Tibial nerve (tissue), 4 donors: ENCODE results near the gene MAPK9. TPM values are rescaled to one million over a fixed set of nuclear protein-coding genes. Genes with fewer than 3 reads are reported as not detected.
"Not testable (repeated sequence)": the region's sequence is repeated elsewhere in the genome, so short reads cannot be mapped to it uniquely, and the experiment has no call there.

ENCODE experiments used
- DNase-seq, 2 donors: peaks; one replicate each; pipeline ENCODE4 v3.0.0-alpha.2; 2019; ENCODE audit warnings: low spot score in 2 of 2
- H3K27ac ChIP-seq, 4 donors: fragments of 200-600 bp; sonication (generic) in 3 of 4; one replicate each; pipeline ENCODE4 v1.5.1; 2017 to 2019; ENCODE audit warnings: mild to moderate bottlenecking in 1 of 4
- H3K27me3 ChIP-seq, 2 donors: fragments of 200-600 bp; sonication (generic) in 1 of 2; one replicate each; pipeline versions ENCODE4 v1.5.1 to v1.6.0; 2017 to 2019
- H3K36me3 ChIP-seq, 3 donors: fragments of 200-600 bp; sonication (generic); one replicate each; pipeline ENCODE4 v1.5.1; 2018 to 2019
- H3K4me1 ChIP-seq, 4 donors: fragments of 200-600 bp; sonication (generic) in 3 of 4; one replicate each; pipeline ENCODE4 v1.5.1; 2017 to 2019
- H3K4me3 ChIP-seq, 4 donors: fragments of 200-600 bp; sonication (generic) in 3 of 4; one replicate each; pipeline ENCODE4 v1.5.1; 2017 to 2019; ENCODE audit warnings: mild to moderate bottlenecking in 1 of 4, moderate library complexity in 1 of 4
- H3K9me3 ChIP-seq, 4 donors: fragments of 200-600 bp; sonication (generic) in 3 of 4; one replicate each; pipeline ENCODE4 v1.5.1; 2017 to 2019
- CTCF ChIP-seq, 5 experiments: fragments of 200-600 bp in 3 of 5; fragments of 450-650 bp in 2 of 5; sonication (generic) in 3 of 5; IDR thresholded peaks; one replicate each; pipeline ENCODE4 v1.5.1; 2016 to 2019; ENCODE audit warnings: antibody characterized with exemption in 5 of 5, mild to moderate bottlenecking in 3 of 5, moderate library complexity in 2 of 5
- EP300 ChIP-seq, 2 donors: sonication (generic); formaldehyde crosslinking; IDR thresholded peaks; one replicate each; pipeline ENCODE4 v1.6.1; 2017; ENCODE audit warnings: antibody characterized with exemption in 2 of 2, mild to moderate bottlenecking in 1 of 2
- POLR2A ChIP-seq, 2 donors: fragments of 450-650 bp; IDR thresholded peaks; one replicate each; pipeline ENCODE4 v1.6.1; 2017; ENCODE audit warnings: antibody characterized with exemption in 2 of 2, mild to moderate bottlenecking in 2 of 2, moderate library complexity in 2 of 2
- WGBS, 2 donors: methylation state at CpG; one replicate each; pipeline ENCODE4 v1.1.5; 2018; 5-methylcytosine and 5-hydroxymethylcytosine counted together
- total RNA-seq, 4 donors: library from RNA; depleted of rRNA; stranded (reverse); fragments of >200 nt; gene quantifications; one replicate each; pipeline ENCODE4 v1.1.0, GENCODE V29; 2016

MAPK9 gene
- total RNA-seq, 4 donors from 2014 or later, result 21.2 to 31.2 (median 27.5) TPM

- Histone ChIP-seq H3K27me3 (peaks cover 0 to 3% of the 10 kb centered on the region in 2 donors), H3K36me3 (no peaks in the 10 kb centered on the region), H3K4me1 (peaks cover 0 to 7% (median 2%) of the 10 kb centered on the region in 4 donors), H3K4me3 (no peak overlapping the region), H3K9me3 (peaks cover 0 to 39% (median 8%) of the 10 kb centered on the region in 4 donors), H3K27ac (no peak overlapping the region)
- TF ChIP-seq EP300 (IDR thresholded peaks at IDR 0.05) (no peak), POLR2A (IDR thresholded peaks at IDR 0.05) (no peak), CTCF (IDR thresholded peaks at IDR 0.05) (no peak)
- DNase-seq, result no peak
- 6 to 13% methylated on average over 4 of the region's 4 CpGs for WGBS, 2 donors
These were observed 78.7 kb downstream of the MAPK9 start for GRCh38 chr5:180213256-180213600.

- H3K27ac ChIP-seq, result no peak overlapping the region
- H3K36me3 ChIP-seq, result no peaks in the 10 kb centered on the region
- no peak for DNase-seq
- peaks cover 0 to 33% (median 5%) of the 10 kb centered on the region in 4 donors for H3K9me3 ChIP-seq
- H3K4me3 ChIP-seq, result no peak overlapping the region
- H3K27me3 ChIP-seq, result peaks cover 0 to 10% of the 10 kb centered on the region in 2 donors
- WGBS, 2 donors, result 44 to 69% methylated on average over 13 to 19 of the region's 19 CpGs
- TF ChIP-seq CTCF (IDR thresholded peaks at IDR 0.05) (no peak), EP300 (IDR thresholded peaks at IDR 0.05) (no peak), POLR2A (IDR thresholded peaks at IDR 0.05) (no peak)
- peaks cover 0 to 12% (median 3%) of the 10 kb centered on the region in 4 donors for H3K4me1 ChIP-seq
These were observed 79.3 kb downstream of the MAPK9 start for GRCh38 chr5:180212363-180213255.

GRCh38 chr5:180211761-180212035 is 80.2 kb downstream of the MAPK9 start:
- H3K4me3 ChIP-seq, result no peak overlapping the region
- peaks cover 0 to 12% (median 3%) of the 10 kb centered on the region in 4 donors for H3K4me1 ChIP-seq
- no peak for DNase-seq
- H3K27me3 ChIP-seq, result peaks cover 0 to 12% of the 10 kb centered on the region in 2 donors
- no peaks in the 10 kb centered on the region for H3K36me3 ChIP-seq
- WGBS, 2 donors, result 75 to 82% methylated on average over 4 of the region's 4 CpGs
- TF ChIP-seq EP300 (IDR thresholded peaks at IDR 0.05) (no peak), POLR2A (IDR thresholded peaks at IDR 0.05) (no peak), CTCF (IDR thresholded peaks at IDR 0.05) (no peak)
- H3K9me3 ChIP-seq, result peaks cover 0 to 24% (median under 1%) of the 10 kb centered on the region in 4 donors
- no peak overlapping the region for H3K27ac ChIP-seq

GRCh38 chr5:180210961-180211760 is 80.7 kb downstream of the MAPK9 start:
- Histone ChIP-seq H3K4me3 (no peak overlapping the region), H3K36me3 (no peaks in the 10 kb centered on the region), H3K9me3 (peaks cover 0 to 19% (median 0%) of the 10 kb centered on the region in 4 donors), H3K27me3 (peaks cover 0 to 12% of the 10 kb centered on the region in 2 donors), H3K4me1 (peaks cover 0 to 12% (median 3%) of the 10 kb centered on the region in 4 donors), H3K27ac (no peak overlapping the region)
- DNase-seq, result no peak
- whole genome bisulfite sequencing, 2 donors, result 86 to 88% methylated on average over 16 of the region's 16 CpGs
- TF ChIP-seq POLR2A (IDR thresholded peaks at IDR 0.05) (no peak), EP300 (IDR thresholded peaks at IDR 0.05) (no peak), CTCF (IDR thresholded peaks at IDR 0.05) (no peak)

- not testable (repeated sequence) for H3K36me3 ChIP-seq, DNase-seq, H3K9me3 ChIP-seq, H3K4me3 ChIP-seq, H3K27ac ChIP-seq
- 87 to 89% methylated on average over 12 of the region's 12 CpGs for WGBS, 2 donors
- H3K27me3 ChIP-seq, result peaks cover 0 to 12% of the 10 kb centered on the region in 2 donors
- H3K4me1 ChIP-seq, result peaks cover 0 to 12% (median 3%) of the 10 kb centered on the region in 4 donors
These were observed 81.8 kb downstream of the MAPK9 start for GRCh38 chr5:180210077-180210476.
